MM.1S (cell line): Measurements from ENCODE around the gene FUOM.

Experiments
- DNase-seq: peaks from one replicate; pipeline ENCODE4 v3.0.0-alpha.2; 2015
- H2AFZ ChIP-seq: fragments of 300-600 bp; sonication (generic); 2 replicates; pipeline ENCODE4 v1.6.0; 2016; ENCODE audit warnings: antibody characterized with exemption, low read length
- H3F3A ChIP-seq: fragments of 300-600 bp; sonication (generic); 2 replicates; pipeline ENCODE4 v1.6.1; 2016; ENCODE audit warnings: mild to moderate bottlenecking, antibody characterized with exemption, low read length, moderate library complexity, mixed read lengths; ENCODE audit not compliant: insufficient read depth
- H3K27ac ChIP-seq: fragments of 300-600 bp; sonication (generic); 2 replicates; pipeline ENCODE4 v1.5.1; 2016; ENCODE audit warnings: mild to moderate bottlenecking, low read length
- H3K27me3 ChIP-seq: fragments of 300-600 bp; sonication (generic); replicated peaks from 2 replicates; pipeline ENCODE4 v1.6.0; 2016; ENCODE audit warnings: low read length; ENCODE audit not compliant: insufficient read depth
- H3K36me3 ChIP-seq: fragments of 300-600 bp; sonication (generic); replicated peaks from 2 replicates; pipeline ENCODE4 v1.6.1; 2016; ENCODE audit warnings: mild to moderate bottlenecking, low read length, mixed read lengths; ENCODE audit not compliant: insufficient read depth
- H3K4me1 ChIP-seq: fragments of 300-600 bp; sonication (generic); 2 replicates; pipeline ENCODE4 v1.6.1; 2016; ENCODE audit warnings: low read length, mixed read lengths
- H3K4me2 ChIP-seq: fragments of 300-600 bp; sonication (generic); 2 replicates; pipeline ENCODE4 v1.6.0; 2016; ENCODE audit warnings: low read depth, low read length
- H3K4me3 ChIP-seq: fragments of 300-600 bp; sonication (generic); 2 replicates; pipeline ENCODE4 v1.5.1; 2016; ENCODE audit warnings: low read length, mixed read lengths
- H3K79me2 ChIP-seq: fragments of 300-600 bp; sonication (generic); 2 replicates; pipeline ENCODE4 v1.6.1; 2016; ENCODE audit warnings: mixed run types, low read length, mixed read lengths
- H3K9ac ChIP-seq: fragments of 300-600 bp; sonication (generic); 2 replicates; pipeline ENCODE4 v1.6.1; 2016; ENCODE audit warnings: low read length, mixed read lengths
- H3K9me2 ChIP-seq: fragments of 300-600 bp; sonication (generic); replicated peaks from 2 replicates; pipeline ENCODE4 v1.6.1; 2016; ENCODE audit warnings: mild to moderate bottlenecking, low read length, mixed read lengths; ENCODE audit not compliant: insufficient read depth
- H3K9me3 ChIP-seq: fragments of 300-600 bp; sonication (generic); replicated peaks from 2 replicates; pipeline ENCODE4 v1.6.1; 2016; ENCODE audit warnings: mild to moderate bottlenecking, low read length, mixed read lengths; ENCODE audit not compliant: insufficient read depth
- H4K20me1 ChIP-seq: fragments of 300-600 bp; sonication (generic); 2 replicates; pipeline ENCODE4 v1.6.1; 2016; ENCODE audit warnings: mild to moderate bottlenecking, low read length, moderate library complexity, mixed read lengths; ENCODE audit not compliant: insufficient read depth
- CTCF ChIP-seq: fragments of 300-600 bp; sonication (generic); IDR thresholded peaks from 2 replicates; pipeline ENCODE4 v1.5.1; 2016; ENCODE audit warnings: antibody characterized with exemption, low read length, mixed read lengths
- EZH2 ChIP-seq: fragments of 300-600 bp; sonication (generic); optimal IDR thresholded peaks from 2 replicates; pipeline ENCODE3; 2017; ENCODE audit warnings: low read depth, mild to moderate bottlenecking, antibody characterized with exemption, low read length, mixed read lengths
- EZH2phosphoT487 ChIP-seq: fragments of 300-600 bp; sonication (generic); IDR thresholded peaks from 2 replicates; pipeline ENCODE4 v1.6.1; 2018; ENCODE audit warnings: antibody characterized with exemption, low read length

FUOM gene

GRCh38 chr10:133326745-133327650 is 30.8 kb downstream of the FUOM start:
- no peaks in the 10 kb centered on the region for H3K36me3 ChIP-seq
- peaks cover 60% of the 10 kb centered on the region for H3K27me3 ChIP-seq
- DNase-seq: no peak
- TF ChIP-seq CTCF (no peak), EZH2 (no peak), EZH2phosphoT487 (no peak)
- no peak overlapping the region for H3K4me3 ChIP-seq
- no peak overlapping the region for H3K4me2 ChIP-seq
- no peak overlapping the region for H3K27ac ChIP-seq
- H3K9ac ChIP-seq: no peak overlapping the region
- H3K9me3 ChIP-seq: no peaks in the 10 kb centered on the region
- H2AFZ ChIP-seq: no peak overlapping the region
- no peaks in the 10 kb centered on the region for H3K4me1 ChIP-seq
- no peaks in the 10 kb centered on the region for H4K20me1 ChIP-seq
- H3K9me2 ChIP-seq: no peaks in the 10 kb centered on the region
- H3K79me2 ChIP-seq: no peaks in the 10 kb centered on the region
- H3F3A ChIP-seq: no peaks in the 10 kb centered on the region

GRCh38 chr10:133326223-133326551 is 31.6 kb downstream of the FUOM start:
- Histone ChIP-seq H3K9me3 (no peaks in the 10 kb centered on the region), H3K27me3 (peaks cover 52% of the 10 kb centered on the region), H3F3A (no peaks in the 10 kb centered on the region), H3K79me2 (no peaks in the 10 kb centered on the region), H3K27ac (no peak overlapping the region), H3K9me2 (no peaks in the 10 kb centered on the region), H3K4me2 (no peak overlapping the region), H3K9ac (no peak overlapping the region), H3K36me3 (no peaks in the 10 kb centered on the region), H2AFZ (no peak overlapping the region), H3K4me3 (no peak overlapping the region), H3K4me1 (no peaks in the 10 kb centered on the region), H4K20me1 (no peaks in the 10 kb centered on the region)
- TF ChIP-seq CTCF: no peak
- no peak for TF ChIP-seq EZH2phosphoT487
- TF ChIP-seq EZH2: no peak
- DNase-seq: no peak

- no peaks in the 10 kb centered on the region for H3F3A ChIP-seq
- H3K9ac ChIP-seq: no peak overlapping the region
- peaks cover 46% of the 10 kb centered on the region for H3K27me3 ChIP-seq
- TF ChIP-seq EZH2: no peak
- no peak for TF ChIP-seq EZH2phosphoT487
- no peak for TF ChIP-seq CTCF
- H3K9me2 ChIP-seq: no peaks in the 10 kb centered on the region
- no peak overlapping the region for H3K4me3 ChIP-seq
- DNase-seq: no peak
- H3K4me1 ChIP-seq: no peaks in the 10 kb centered on the region
- H3K9me3 ChIP-seq: no peaks in the 10 kb centered on the region
- no peak overlapping the region for H2AFZ ChIP-seq
- peak overlapping the region; percentile 47; the same call in 1 of the 2 replicates for H3K4me2 ChIP-seq
- H3K27ac ChIP-seq: no peak overlapping the region
- no peaks in the 10 kb centered on the region for H3K36me3 ChIP-seq
- H3K79me2 ChIP-seq: no peaks in the 10 kb centered on the region
- no peaks in the 10 kb centered on the region for H4K20me1 ChIP-seq
Observed at GRCh38 chr10:133325440-133326222, 32.2 kb downstream of the FUOM start.
